Hepatocyte (in vitro differentiated cells): Measurements from ENCODE around the gene TMEM169.

Source experiments
- EZH2 ChIP-seq: fragments of 200-600 bp; sonication (generic); IDR thresholded peaks from 2 replicates; pipeline ENCODE4 v1.6.1; 2016; ENCODE audit warnings: antibody characterized with exemption, mild to moderate bottlenecking, borderline replicate concordance
- EZH2phosphoT487 ChIP-seq: fragments of 200-600 bp; sonication (generic); IDR thresholded peaks from one replicate; pipeline ENCODE4 v1.6.1; 2018; ENCODE audit warnings: antibody characterized with exemption, mild to moderate bottlenecking, low read depth, moderate library complexity; ENCODE audit not compliant: unreplicated experiment, severe bottlenecking
- TF ChIP-seq, protein P1 (sequence below): fragments of 200-600 bp; sonication (generic); IDR thresholded peaks from 2 replicates; pipeline ENCODE4 v1.5.1; 2016; ENCODE audit warnings: antibody characterized with exemption, mild to moderate bottlenecking; ENCODE audit not compliant: poor library complexity

DNA sequence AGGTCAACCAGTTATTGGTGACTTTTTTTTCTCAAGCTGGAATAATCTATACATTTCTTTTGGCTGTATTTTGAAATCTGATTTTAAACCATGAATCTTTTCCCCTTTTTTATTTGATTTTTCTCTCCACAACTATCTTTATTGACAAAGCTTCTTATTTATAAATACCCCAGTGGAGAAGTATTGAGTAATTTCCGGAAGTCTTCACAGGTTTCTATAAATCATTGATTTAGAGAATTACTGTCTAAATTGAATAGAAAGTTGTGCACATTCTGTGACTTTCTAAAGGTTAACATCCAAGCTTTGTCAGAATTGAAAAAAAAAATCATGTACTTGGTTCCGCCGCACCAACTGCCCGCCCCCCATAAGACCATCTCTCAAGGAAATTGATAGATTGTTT, 67.3 kb downstream of the TMEM169 start:
- TF ChIP-seq, protein P1, sequence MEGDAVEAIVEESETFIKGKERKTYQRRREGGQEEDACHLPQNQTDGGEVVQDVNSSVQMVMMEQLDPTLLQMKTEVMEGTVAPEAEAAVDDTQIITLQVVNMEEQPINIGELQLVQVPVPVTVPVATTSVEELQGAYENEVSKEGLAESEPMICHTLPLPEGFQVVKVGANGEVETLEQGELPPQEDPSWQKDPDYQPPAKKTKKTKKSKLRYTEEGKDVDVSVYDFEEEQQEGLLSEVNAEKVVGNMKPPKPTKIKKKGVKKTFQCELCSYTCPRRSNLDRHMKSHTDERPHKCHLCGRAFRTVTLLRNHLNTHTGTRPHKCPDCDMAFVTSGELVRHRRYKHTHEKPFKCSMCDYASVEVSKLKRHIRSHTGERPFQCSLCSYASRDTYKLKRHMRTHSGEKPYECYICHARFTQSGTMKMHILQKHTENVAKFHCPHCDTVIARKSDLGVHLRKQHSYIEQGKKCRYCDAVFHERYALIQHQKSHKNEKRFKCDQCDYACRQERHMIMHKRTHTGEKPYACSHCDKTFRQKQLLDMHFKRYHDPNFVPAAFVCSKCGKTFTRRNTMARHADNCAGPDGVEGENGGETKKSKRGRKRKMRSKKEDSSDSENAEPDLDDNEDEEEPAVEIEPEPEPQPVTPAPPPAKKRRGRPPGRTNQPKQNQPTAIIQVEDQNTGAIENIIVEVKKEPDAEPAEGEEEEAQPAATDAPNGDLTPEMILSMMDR = no peak
- TF ChIP-seq EZH2phosphoT487 (no peak), EZH2 (no peak)
